ENCODE results near the gene C12orf57. TPM values are rescaled to one million over a fixed set of nuclear protein-coding genes. Genes with fewer than 3 reads are reported as not detected.

The C12orf57 gene
- total RNA-seq, 1 experiment from 2014 or later: 176 TPM

GRCh38 chr12:6978611-6979011 is 34.8 kb downstream of the C12orf57 start:
- CTCF ChIA-PET: interaction anchor here (0.5 kb wide), 1 partner anchor 102 kb away, joined by 3 read pairs; no protein-coding TSS in a partner anchor
- Mint-ChIP-seq H3K27me3 (ENCODE audit: insufficient read depth, unreplicated experiment) (no peaks in the 10 kb centered on the region), H3K4me1 (ENCODE audit: insufficient read depth, unreplicated experiment) (no peaks in the 10 kb centered on the region), H3K9me3 (ENCODE audit: unreplicated experiment) (no peaks in the 10 kb centered on the region), H3K36me3 (ENCODE audit: insufficient read depth, unreplicated experiment) (peaks cover 82% of the 10 kb centered on the region), H3K4me3 (ENCODE audit: unreplicated experiment) (no peak overlapping the region), H3K27ac (ENCODE audit: low read depth, unreplicated experiment) (no peak overlapping the region)
- intact Hi-C loops (cut with micrococcal nuclease): no loop called here
- no TSS peak for BruUV-seq (replicated peaks)
- no peak for TF ChIP-seq CTCF (IDR thresholded peaks at IDR 0.05; ENCODE audit: unreplicated experiment)
- DNase-seq (ENCODE audit: unreplicated experiment): no peak
- POLR2A ChIA-PET: interaction anchor here (0.9 to 1.3 kb wide), 3 partner anchors 15 to 55 kb away, joined by 3 to 4 read pairs (median 3); partner anchors contain the start of genes C12orf57 and RNU7-1

GRCh38 chr12:6979021-6979420 is 35.2 kb downstream of the C12orf57 start:
- no peak for TF ChIP-seq CTCF (IDR thresholded peaks at IDR 0.05; ENCODE audit: unreplicated experiment)
- Mint-ChIP-seq H3K36me3 (ENCODE audit: insufficient read depth, unreplicated experiment) (peaks cover 80% of the 10 kb centered on the region), H3K9me3 (ENCODE audit: unreplicated experiment) (no peaks in the 10 kb centered on the region), H3K27ac (ENCODE audit: low read depth, unreplicated experiment) (no peak overlapping the region), H3K27me3 (ENCODE audit: insufficient read depth, unreplicated experiment) (no peaks in the 10 kb centered on the region), H3K4me1 (ENCODE audit: insufficient read depth, unreplicated experiment) (no peaks in the 10 kb centered on the region), H3K4me3 (ENCODE audit: unreplicated experiment) (no peak overlapping the region)
- no TSS peak for BruUV-seq (replicated peaks)
- POLR2A ChIA-PET: interaction anchor here (1.3 kb wide), 1 partner anchor 35 kb away, joined by 3 read pairs; the partner anchor contains the start of genes C12orf57 and RNU7-1
- DNase-seq (ENCODE audit: unreplicated experiment): no peak
- CTCF ChIA-PET: interaction anchor here (0.5 to 1.1 kb wide), 2 partner anchors 14 to 101 kb away, joined by 3 read pairs; no protein-coding TSS in a partner anchor
- intact Hi-C loops (cut with micrococcal nuclease): no loop called here

GRCh38 chr12:6979453-6979852 is 35.6 kb downstream of the C12orf57 start:
- no peak for TF ChIP-seq CTCF (IDR thresholded peaks at IDR 0.05; ENCODE audit: unreplicated experiment)
- ChIA-PET POLR2A (no interaction called here), CTCF (interaction anchor here (0.6 to 1.1 kb wide), 2 partner anchors 14 to 162 kb away, joined by 3 read pairs; no protein-coding TSS in a partner anchor)
- Mint-ChIP-seq H3K27ac (ENCODE audit: low read depth, unreplicated experiment) (no peak overlapping the region), H3K9me3 (ENCODE audit: unreplicated experiment) (no peaks in the 10 kb centered on the region), H3K4me3 (ENCODE audit: unreplicated experiment) (no peak overlapping the region), H3K36me3 (ENCODE audit: insufficient read depth, unreplicated experiment) (peaks cover 80% of the 10 kb centered on the region), H3K4me1 (ENCODE audit: insufficient read depth, unreplicated experiment) (no peaks in the 10 kb centered on the region), H3K27me3 (ENCODE audit: insufficient read depth, unreplicated experiment) (no peaks in the 10 kb centered on the region)
- no TSS peak for BruUV-seq (replicated peaks)
- intact Hi-C loops (cut with micrococcal nuclease): no loop called here
- no peak for DNase-seq (ENCODE audit: unreplicated experiment)

GRCh38 chr12:6980075-6980474 is 36.3 kb downstream of the C12orf57 start:
- BruUV-seq (replicated peaks): no TSS peak
- DNase-seq (ENCODE audit: unreplicated experiment): no peak
- Mint-ChIP-seq H3K27me3 (ENCODE audit: insufficient read depth, unreplicated experiment) (no peaks in the 10 kb centered on the region), H3K27ac (ENCODE audit: low read depth, unreplicated experiment) (no peak overlapping the region), H3K9me3 (ENCODE audit: unreplicated experiment) (no peaks in the 10 kb centered on the region), H3K4me3 (ENCODE audit: unreplicated experiment) (no peak overlapping the region), H3K36me3 (ENCODE audit: insufficient read depth, unreplicated experiment) (peaks cover 83% of the 10 kb centered on the region), H3K4me1 (ENCODE audit: insufficient read depth, unreplicated experiment) (no peaks in the 10 kb centered on the region)
- CTCF ChIA-PET: interaction anchor here (0.6 to 1.1 kb wide), 2 partner anchors 13 to 162 kb away, joined by 3 read pairs; no protein-coding TSS in a partner anchor
- TF ChIP-seq CTCF (IDR thresholded peaks at IDR 0.05; ENCODE audit: unreplicated experiment): no peak
- intact Hi-C loops (cut with micrococcal nuclease): no loop called here
- POLR2A ChIA-PET: interaction anchor here (0.8 to 1.0 kb wide), 2 partner anchors 25 to 38 kb away, joined by 3 to 4 read pairs; partner anchors contain the start of gene LPCAT3
